Activated CD4-positive, alpha-beta T cell treated with anti-CD3 and anti-CD28 coated beads, Interleukin-2, amount 50 U/mL, for 1 hour (primary cell): ENCODE measurements around the gene CD40.

Source experiments
- DNase-seq: peaks from one replicate; pipeline ENCODE4 v3.0.0-alpha.2; 2020

CD40 gene

GRCh38 chr20:46151936-46152335 is 33.8 kb downstream of the CD40 start:
- no peak for DNase-seq

- no peak for DNase-seq
Measured at GRCh38 chr20:46152824-46153586, 34.9 kb downstream of the CD40 start.

- no peak for DNase-seq
Measured at GRCh38 chr20:46154305-46154704, 36.2 kb downstream of the CD40 start.

GRCh38 chr20:46154796-46155195 is 36.7 kb downstream of the CD40 start:
- DNase-seq, result no peak

- no peak for DNase-seq
Measured at GRCh38 chr20:46156065-46156464, 38.0 kb downstream of the CD40 start.

GRCh38 chr20:46157076-46157592 is 39.0 kb downstream of the CD40 start:
- DNase-seq, result no peak

GRCh38 chr20:46157625-46158024 is 39.5 kb downstream of the CD40 start:
- DNase-seq, result no peak

GRCh38 chr20:46158476-46158987 is 40.4 kb downstream of the CD40 start:
- no peak for DNase-seq

- no peak for DNase-seq
Measured at GRCh38 chr20:46159101-46159897, 41.2 kb downstream of the CD40 start.

GRCh38 chr20:46160661-46161060 is 42.5 kb downstream of the CD40 start:
- no peak for DNase-seq

GRCh38 chr20:46161921-46162320 is 43.8 kb downstream of the CD40 start:
- DNase-seq, result no peak

GRCh38 chr20:46164254-46164653 is 46.1 kb downstream of the CD40 start:
- no peak for DNase-seq

- DNase-seq, result no peak
Measured at GRCh38 chr20:46167080-46167479, 49.0 kb downstream of the CD40 start.

- DNase-seq, result no peak
Measured at GRCh38 chr20:46168438-46168837, 50.3 kb downstream of the CD40 start.

- DNase-seq, result no peak
Measured at GRCh38 chr20:46169245-46170171, 51.4 kb downstream of the CD40 start.

- DNase-seq, result no peak
Measured at GRCh38 chr20:46171476-46171875, 53.4 kb downstream of the CD40 start.

- DNase-seq, result no peak
Measured at GRCh38 chr20:46171909-46172308, 53.8 kb downstream of the CD40 start.

- DNase-seq, result no peak
Measured at GRCh38 chr20:46172455-46172854, 54.3 kb downstream of the CD40 start.

GRCh38 chr20:46172961-46173536 is 54.9 kb downstream of the CD40 start:
- DNase-seq, result no peak

- no peak for DNase-seq
Measured at GRCh38 chr20:46173652-46174468, 55.7 kb downstream of the CD40 start.

GRCh38 chr20:46174469-46175126 is 56.5 kb downstream of the CD40 start:
- DNase-seq, result peak; percentile 72
